K562 (cell line): ENCODE results near the gene SPATA21. TPM values are rescaled to one million over a fixed set of nuclear protein-coding genes. Genes with fewer than 3 reads are reported as not detected.

Experiments
- CCNT2 ChIP-seq: IDR thresholded peaks from 2 replicates; pipeline ENCODE4 v1.6.1; 2011; ENCODE audit warnings: borderline replicate concordance, low read depth, mild to moderate bottlenecking, moderate library complexity, mixed read lengths, low read length; ENCODE audit not compliant: insufficient read length; ENCODE audit errors: extremely low read depth
- CREM ChIP-seq: IDR thresholded peaks from 2 replicates; pipeline ENCODE4 v1.6.1; 2014; ENCODE audit warnings: antibody characterized with exemption, low read depth
- DPF2 ChIP-seq: fragments of 450-650 bp; IDR thresholded peaks from 2 replicates; pipeline ENCODE4 v1.6.1; 2016
- GATAD2A ChIP-seq: fragments of 450-650 bp; IDR thresholded peaks from 2 replicates; pipeline ENCODE4 v1.6.1; 2017
- HDAC3 ChIP-seq: fragments of 450-650 bp; IDR thresholded peaks from 2 replicates; pipeline ENCODE4 v1.6.1; 2018; ENCODE audit warnings: borderline replicate concordance, mild to moderate bottlenecking, moderate library complexity; ENCODE audit not compliant: partially characterized antibody
- HMG20B ChIP-seq: fragments of 250-450 bp; sonication (Bioruptor Pico); IDR thresholded peaks from 2 replicates; pipeline ENCODE4 v1.5.0; 2021; ENCODE audit warnings: mild to moderate bottlenecking
- MIER1 ChIP-seq: fragments of 450-650 bp; IDR thresholded peaks from 2 replicates; pipeline ENCODE4 v1.6.1; 2016; ENCODE audit warnings: antibody characterized with exemption, mild to moderate bottlenecking, low read depth
- NR1H2 ChIP-seq: sonication (generic); formaldehyde crosslinking; IDR thresholded peaks from 2 replicates; pipeline ENCODE4 v1.4.0; 2020; ENCODE audit warnings: mild to moderate bottlenecking, missing genetic modification reagents
- PHTF2 ChIP-seq: fragments of 250-450 bp; sonication (Bioruptor Pico); IDR thresholded peaks from 2 replicates; pipeline ENCODE4 v1.5.0; 2021; ENCODE audit warnings: mild to moderate bottlenecking
- POLR2B ChIP-seq: fragments of 450-650 bp; IDR thresholded peaks from 2 replicates; pipeline ENCODE4 v1.6.1; 2018; ENCODE audit warnings: low read depth; ENCODE audit not compliant: partially characterized antibody
- ZBTB11 ChIP-seq, 3 experiments: fragments of 200-800 bp in 1 of 3; fragments of 250-450 bp in 1 of 3; fragments of 450-650 bp in 1 of 3; sonication (Bioruptor Pico) in 1 of 3; sonication (Bioruptor generic) in 1 of 3; formaldehyde crosslinking in 1 of 3; IDR thresholded peaks; 2 replicates each; pipeline versions ENCODE4 v1.6.1 to v1.8.0; 2016 to 2022; ENCODE audit warnings: mild to moderate bottlenecking in 2 of 3, missing genetic modification characterization in 2 of 3, missing compliant biosample characterization in 1 of 3, moderate library complexity in 1 of 3
- polyA plus RNA-seq, 8 experiments: library from polyadenylated mRNA; depleted of rRNA in 4 of 8; stranded (reverse) in 5 of 8; unstranded in 3 of 8; fragments of >200 nt; fragmentation: Nextera tagmentation in 2 of 8; fragmentation: Illumina TruSeq in 1 of 8; extraction: Ambion mirVana in 2 of 8; extraction: Trizol in 1 of 8; gene quantifications; 2 replicates each; pipeline versions ENCODE4 v1.2.1 to v1.2.3, GENCODE V29; 2011 to 2014; ENCODE audit warnings: inconsistent platforms in 1 of 8, missing spikeins in 1 of 8
- total RNA-seq, 7 experiments: library from RNA; depleted of rRNA in 6 of 7; stranded (reverse); fragments of >200 nt in 6 of 7; fragmentation: Illumina TruSeq in 2 of 7; extraction: Trizol in 2 of 7; gene quantifications; 2 replicates each; pipeline versions ENCODE4 v1.2.1 to v1.2.3, GENCODE V29; 2011 to 2021; ENCODE audit warnings: low replicate concordance in 1 of 7
- TF ChIP-seq, protein P1 (sequence below): fragments of 250-450 bp; sonication (Bioruptor Pico); IDR thresholded peaks from 2 replicates; pipeline ENCODE4 v1.5.0; 2021; ENCODE audit warnings: mild to moderate bottlenecking, borderline replicate concordance
- TF ChIP-seq, protein P2 (sequence below), 2 experiments: fragments of 450-650 bp in 1 of 2; IDR thresholded peaks; 2 replicates each; pipeline ENCODE4 v1.6.1; 2011 to 2017; ENCODE audit warnings: low read depth in 2 of 2, antibody characterized with exemption in 1 of 2, borderline replicate concordance in 1 of 2, low read length in 1 of 2, mild to moderate bottlenecking in 1 of 2, mixed read lengths in 1 of 2; ENCODE audit not compliant: control insufficient read depth in 1 of 2
- TF ChIP-seq, protein P3 (sequence below): fragments of 450-650 bp; IDR thresholded peaks from 2 replicates; pipeline ENCODE4 v1.6.1; 2016; ENCODE audit warnings: low read depth, mild to moderate bottlenecking, moderate library complexity

SPATA21 gene
- total and polyA plus RNA-seq, 9 of the 15 experiments (the other 6 are each of a cell fraction or from before 2014, with no cell fraction given): 0.10 to 0.36 (median 0.13) TPM; not detected in 3

DNA sequence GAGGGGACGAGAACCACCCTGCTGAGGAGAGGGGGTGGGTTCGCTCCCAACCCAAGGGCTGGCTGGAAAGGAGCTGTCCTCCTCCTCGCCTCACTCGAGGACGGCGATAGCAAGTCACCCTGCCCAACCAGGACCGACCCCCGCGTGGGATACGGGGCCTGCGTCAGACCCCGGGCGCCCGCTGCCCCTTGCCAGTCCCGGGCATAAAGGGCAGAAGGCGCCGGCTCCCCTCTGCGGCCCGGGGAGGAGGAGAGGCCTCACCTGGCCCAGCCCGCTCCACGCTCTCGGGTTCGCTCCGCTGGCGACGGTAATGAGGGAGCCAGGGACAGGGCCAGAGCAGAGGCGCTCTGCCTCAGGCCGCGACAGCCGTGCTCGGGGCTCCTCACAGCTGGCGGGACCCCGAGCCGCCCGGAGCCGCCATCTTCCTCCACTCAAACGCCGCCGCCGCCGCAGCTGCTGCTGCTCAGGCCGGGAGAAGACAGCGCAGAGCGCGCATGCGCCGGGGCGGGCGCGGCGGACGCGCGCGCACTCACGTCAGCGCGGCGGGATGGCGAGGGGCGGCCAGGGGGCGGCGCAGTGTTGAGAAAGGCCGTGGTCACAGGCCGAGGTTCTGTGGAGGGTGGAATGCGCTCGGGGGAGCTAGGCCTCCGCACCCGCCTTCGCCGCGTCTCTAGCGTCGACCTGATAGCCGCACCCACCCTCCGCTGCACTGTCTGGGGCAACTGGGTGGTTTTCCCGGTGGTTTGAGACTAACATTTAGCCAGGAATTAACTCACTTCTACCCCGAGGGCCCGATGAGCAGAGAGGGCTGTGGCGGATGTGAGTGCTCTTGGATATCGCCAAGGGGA is 85.0 kb downstream of the SPATA21 start, which contains the start of gene FBXO42 (continued):
- TF ChIP-seq NR1H2 (CRISPR knock-in tag) (peak; percentile 28), CREM (peak; percentile 96), HMG20B (CRISPR knock-in tag) (no peak; the same call in 1 of the 2 replicates), GATAD2A (no peak; the same call in 1 of the 2 replicates), POLR2B (peak; percentile 85), HDAC3 (no peak), CCNT2 (peak; percentile 93), MIER1 (no peak), DPF2 (peak; percentile 64), ZBTB11 (CRISPR knock-in tag; IDR thresholded peaks at IDR 0.05) (peak in 1 of 3 experiments; percentile 72; a peak in 2 of 6 replicates), PHTF2 (CRISPR knock-in tag) (no peak)
- TF ChIP-seq, protein P1, sequence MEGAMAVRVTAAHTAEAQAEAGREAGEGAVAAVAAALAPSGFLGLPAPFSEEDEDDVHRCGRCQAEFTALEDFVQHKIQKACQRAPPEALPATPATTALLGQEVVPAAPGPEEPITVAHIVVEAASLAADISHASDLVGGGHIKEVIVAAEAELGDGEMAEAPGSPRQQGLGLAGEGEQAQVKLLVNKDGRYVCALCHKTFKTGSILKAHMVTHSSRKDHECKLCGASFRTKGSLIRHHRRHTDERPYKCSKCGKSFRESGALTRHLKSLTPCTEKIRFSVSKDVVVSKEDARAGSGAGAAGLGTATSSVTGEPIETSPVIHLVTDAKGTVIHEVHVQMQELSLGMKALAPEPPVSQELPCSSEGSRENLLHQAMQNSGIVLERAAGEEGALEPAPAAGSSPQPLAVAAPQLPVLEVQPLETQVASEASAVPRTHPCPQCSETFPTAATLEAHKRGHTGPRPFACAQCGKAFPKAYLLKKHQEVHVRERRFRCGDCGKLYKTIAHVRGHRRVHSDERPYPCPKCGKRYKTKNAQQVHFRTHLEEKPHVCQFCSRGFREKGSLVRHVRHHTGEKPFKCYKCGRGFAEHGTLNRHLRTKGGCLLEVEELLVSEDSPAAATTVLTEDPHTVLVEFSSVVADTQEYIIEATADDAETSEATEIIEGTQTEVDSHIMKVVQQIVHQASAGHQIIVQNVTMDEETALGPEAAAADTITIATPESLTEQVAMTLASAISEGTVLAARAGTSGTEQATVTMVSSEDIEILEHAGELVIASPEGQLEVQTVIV: no peak; the same call in 1 of the 2 replicates
- TF ChIP-seq, protein P2, sequence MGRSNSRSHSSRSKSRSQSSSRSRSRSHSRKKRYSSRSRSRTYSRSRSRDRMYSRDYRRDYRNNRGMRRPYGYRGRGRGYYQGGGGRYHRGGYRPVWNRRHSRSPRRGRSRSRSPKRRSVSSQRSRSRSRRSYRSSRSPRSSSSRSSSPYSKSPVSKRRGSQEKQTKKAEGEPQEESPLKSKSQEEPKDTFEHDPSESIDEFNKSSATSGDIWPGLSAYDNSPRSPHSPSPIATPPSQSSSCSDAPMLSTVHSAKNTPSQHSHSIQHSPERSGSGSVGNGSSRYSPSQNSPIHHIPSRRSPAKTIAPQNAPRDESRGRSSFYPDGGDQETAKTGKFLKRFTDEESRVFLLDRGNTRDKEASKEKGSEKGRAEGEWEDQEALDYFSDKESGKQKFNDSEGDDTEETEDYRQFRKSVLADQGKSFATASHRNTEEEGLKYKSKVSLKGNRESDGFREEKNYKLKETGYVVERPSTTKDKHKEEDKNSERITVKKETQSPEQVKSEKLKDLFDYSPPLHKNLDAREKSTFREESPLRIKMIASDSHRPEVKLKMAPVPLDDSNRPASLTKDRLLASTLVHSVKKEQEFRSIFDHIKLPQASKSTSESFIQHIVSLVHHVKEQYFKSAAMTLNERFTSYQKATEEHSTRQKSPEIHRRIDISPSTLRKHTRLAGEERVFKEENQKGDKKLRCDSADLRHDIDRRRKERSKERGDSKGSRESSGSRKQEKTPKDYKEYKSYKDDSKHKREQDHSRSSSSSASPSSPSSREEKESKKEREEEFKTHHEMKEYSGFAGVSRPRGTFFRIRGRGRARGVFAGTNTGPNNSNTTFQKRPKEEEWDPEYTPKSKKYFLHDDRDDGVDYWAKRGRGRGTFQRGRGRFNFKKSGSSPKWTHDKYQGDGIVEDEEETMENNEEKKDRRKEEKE (IDR thresholded peaks at IDR 0.05; ENCODE audit: borderline replicate concordance in 1 of 2, control insufficient read depth in 1 of 2, low read depth in 2 of 2, low read length in 1 of 2): 0 out of 4 replicates have a peak, but pooled peaks of 1 of the 2 experiments have one; percentile 17
- TF ChIP-seq, protein P3, sequence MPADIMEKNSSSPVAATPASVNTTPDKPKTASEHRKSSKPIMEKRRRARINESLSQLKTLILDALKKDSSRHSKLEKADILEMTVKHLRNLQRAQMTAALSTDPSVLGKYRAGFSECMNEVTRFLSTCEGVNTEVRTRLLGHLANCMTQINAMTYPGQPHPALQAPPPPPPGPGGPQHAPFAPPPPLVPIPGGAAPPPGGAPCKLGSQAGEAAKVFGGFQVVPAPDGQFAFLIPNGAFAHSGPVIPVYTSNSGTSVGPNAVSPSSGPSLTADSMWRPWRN: no peak
